Retinal pigment epithelial cell (primary cell): ENCODE results near the gene HLA-B.

Experiments used
- DNase-seq: peaks from one replicate; pipeline ENCODE4 v3.0.0-alpha.2; 2010; ENCODE audit warnings: low read depth
- H3K4me3 ChIP-seq: 2 replicates; pipeline ENCODE4 v1.5.1; 2011; ENCODE audit warnings: mild to moderate bottlenecking, low read length, control low read depth, moderate library complexity
- TF ChIP-seq, protein P1 (sequence below): conservative IDR thresholded peaks from 2 replicates; pipeline ENCODE4 v1.5.1; 2011; ENCODE audit warnings: low read depth, low read length, control low read depth, inconsistent platforms

HLA-B gene

DNA sequence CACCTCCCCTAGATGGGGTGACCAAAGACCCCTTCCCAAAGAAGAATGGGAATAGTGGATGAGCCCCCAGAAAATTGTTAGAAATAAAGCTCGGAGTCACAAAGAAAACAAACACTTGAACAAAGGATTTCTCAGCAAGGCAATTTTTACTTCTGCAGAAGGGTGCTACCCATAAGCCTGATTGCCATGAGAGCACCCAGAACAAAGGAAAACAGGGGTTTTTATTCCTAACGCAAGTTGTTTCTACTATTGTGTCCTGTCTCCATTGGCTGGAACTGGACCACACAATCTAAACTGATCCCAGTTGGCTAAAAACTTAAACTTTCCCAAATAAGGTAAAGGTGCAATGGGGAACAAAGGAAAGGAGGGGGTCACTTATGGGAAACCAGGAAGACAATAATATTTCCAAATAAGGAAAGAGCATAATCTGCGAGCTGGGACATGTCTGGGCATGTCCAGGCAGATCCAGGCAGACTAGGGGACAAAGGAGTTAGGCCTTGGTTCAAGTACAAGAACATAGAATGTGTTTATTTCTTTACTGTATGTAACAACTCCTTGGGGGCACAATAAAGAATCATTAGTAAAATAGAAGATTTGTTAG lies 20.0 kb downstream of the HLA-B start:
- no peak overlapping the region for H3K4me3 ChIP-seq
- DNase-seq, result no peak
- TF ChIP-seq, protein P1, sequence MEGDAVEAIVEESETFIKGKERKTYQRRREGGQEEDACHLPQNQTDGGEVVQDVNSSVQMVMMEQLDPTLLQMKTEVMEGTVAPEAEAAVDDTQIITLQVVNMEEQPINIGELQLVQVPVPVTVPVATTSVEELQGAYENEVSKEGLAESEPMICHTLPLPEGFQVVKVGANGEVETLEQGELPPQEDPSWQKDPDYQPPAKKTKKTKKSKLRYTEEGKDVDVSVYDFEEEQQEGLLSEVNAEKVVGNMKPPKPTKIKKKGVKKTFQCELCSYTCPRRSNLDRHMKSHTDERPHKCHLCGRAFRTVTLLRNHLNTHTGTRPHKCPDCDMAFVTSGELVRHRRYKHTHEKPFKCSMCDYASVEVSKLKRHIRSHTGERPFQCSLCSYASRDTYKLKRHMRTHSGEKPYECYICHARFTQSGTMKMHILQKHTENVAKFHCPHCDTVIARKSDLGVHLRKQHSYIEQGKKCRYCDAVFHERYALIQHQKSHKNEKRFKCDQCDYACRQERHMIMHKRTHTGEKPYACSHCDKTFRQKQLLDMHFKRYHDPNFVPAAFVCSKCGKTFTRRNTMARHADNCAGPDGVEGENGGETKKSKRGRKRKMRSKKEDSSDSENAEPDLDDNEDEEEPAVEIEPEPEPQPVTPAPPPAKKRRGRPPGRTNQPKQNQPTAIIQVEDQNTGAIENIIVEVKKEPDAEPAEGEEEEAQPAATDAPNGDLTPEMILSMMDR, result no peak

DNA sequence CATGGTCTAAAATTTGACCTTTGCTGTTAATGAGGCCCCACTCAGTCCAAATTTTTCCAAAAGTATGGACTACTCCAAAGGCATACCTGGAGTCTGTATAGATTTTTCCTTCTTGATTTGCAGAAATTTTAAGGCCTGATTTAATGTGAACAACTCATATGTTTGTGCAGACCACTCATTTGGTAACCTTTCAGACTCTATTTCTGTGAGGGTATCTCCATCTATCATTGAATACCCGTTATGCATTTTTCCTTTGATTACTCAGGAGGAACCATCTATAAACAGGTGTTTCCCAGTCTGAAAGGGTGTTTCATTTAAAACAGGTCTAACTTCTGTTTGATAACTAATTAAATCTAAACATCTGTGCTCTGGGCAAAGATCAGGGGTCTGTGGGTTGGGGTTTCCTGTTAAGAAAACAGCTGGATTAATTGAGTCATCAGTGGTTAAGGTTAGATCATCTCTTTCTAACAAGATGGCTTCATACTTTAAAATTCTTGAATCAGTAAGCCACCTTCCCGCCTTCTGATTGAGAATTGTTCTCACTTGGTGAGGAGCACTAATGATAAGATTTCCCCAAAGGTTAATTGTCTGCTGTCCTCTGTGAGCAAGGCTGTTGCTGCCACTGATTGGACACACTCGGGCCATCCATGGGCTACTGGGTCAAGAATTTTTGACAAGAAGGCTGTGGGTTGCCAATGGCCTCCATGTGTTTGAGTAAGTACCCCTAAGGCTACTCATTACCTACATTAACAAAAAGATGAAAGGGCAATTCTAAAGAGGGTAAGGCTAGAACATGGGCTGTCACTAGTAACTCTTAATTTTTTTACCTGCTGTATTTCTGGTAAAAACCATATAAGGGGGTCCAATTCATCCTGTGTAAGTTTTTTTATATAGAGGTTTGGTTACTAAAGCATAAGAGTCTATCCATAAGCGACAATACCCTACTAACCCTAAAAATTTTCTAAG lies 24.1 kb downstream of the HLA-B start:
- TF ChIP-seq, protein P1, result no peak
- no peak for DNase-seq
- no peak overlapping the region for H3K4me3 ChIP-seq

DNA sequence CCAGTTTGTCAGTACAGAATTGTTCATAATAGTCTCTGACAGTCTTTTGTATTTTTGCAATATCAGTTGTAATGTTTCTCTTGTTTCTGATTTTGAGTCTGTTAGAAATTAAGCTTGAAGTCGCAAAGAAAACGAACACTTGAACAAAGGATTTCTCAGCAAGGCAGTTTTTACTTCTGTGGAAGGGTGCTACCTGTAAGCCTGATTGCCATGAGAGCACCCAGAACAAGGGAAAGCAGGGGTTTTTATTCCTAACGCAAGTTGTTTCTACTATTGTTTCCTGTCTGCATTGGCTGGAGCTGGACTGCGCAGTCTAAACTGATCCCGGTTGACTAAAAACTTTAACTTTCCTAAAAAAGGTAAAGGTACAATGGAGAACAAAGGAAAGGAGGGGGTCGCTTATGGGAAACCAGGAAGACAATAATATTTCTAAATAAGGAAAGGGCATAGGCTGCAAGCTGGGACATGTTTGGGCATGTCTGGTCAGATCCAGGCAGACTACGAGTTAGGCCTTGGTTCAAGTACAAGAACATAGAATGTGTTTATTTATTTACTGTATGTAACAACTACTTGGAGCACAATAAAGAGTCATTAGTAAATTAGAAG lies 28.5 kb downstream of the HLA-B start:
- TF ChIP-seq, protein P1, result no peak
- DNase-seq, result no peak
- H3K4me3 ChIP-seq, result no peak overlapping the region

DNA sequence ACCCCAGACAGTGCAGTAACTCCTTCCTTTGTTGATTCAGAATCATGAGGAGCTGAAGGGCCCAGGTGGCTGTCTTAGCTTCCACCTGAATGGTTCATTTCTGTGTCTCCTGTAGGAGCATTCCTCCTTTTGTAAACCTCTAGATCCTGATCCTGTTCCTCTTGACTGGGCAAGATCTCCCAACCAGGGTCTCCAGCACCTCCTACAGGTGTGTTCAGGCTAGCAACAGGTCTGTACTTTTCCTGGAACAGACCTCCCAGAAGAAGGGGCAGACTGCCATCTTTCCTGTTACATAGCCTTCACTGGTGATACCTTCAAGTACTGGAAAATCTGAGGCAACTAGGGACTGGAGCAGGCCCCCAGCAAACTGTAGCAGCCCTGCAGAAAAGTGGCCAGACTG lies 35.2 kb downstream of the HLA-B start:
- no peak for DNase-seq
- H3K4me3 ChIP-seq, result no peak overlapping the region
- TF ChIP-seq, protein P1, result no peak

DNA sequence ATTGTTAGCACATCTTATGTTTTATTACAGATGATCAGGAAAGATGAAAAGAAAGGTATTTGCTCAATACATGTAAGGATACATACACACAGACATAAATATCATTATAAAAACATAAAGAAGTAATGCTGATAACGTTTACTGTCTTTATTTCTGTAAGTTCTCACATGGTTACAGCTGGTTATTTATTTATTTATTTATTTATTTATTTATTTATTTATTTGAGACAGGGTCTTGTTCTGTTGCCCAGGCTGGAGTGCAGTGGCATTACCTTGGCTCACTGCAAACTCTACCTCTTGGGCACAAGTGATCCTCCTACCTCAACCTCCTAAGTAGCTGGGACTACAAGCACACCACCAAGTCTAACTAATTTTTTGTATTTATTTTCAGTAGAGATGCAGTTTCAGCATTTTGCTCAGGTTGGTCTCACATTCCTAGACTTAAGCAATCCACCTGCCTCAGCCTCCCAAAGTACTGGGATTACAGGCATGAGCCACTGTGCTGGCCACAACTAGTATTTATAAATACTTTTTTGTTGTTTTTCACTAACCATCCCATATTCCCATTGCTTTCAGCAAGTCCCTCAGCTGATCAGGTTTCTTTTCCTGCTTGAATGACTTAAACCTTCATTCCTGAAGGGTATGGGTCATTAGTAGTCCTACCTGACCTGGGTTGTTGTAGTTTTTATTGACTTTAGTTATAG lies 35.8 kb downstream of the HLA-B start:
- DNase-seq, result no peak

DNA sequence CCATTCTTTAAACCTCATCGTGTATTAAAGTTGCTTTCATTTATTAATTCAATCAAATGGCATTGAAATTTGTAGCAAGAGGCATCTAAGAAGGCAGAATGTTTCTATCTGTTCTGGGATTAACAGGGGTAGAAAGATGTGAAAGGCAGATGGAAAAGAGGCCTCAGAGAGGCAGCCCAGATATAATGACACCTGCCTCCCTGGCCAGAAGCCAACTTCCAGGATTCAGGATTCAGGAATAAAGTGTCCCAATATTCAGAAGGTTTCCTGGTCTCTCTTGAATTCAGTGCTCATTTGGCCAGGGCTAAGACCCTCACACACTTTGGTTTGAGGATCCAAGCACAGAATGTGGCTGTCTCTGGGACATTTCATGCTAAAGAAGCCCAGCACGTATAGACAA lies 39.9 kb downstream of the HLA-B start:
- DNase-seq, result no peak
- TF ChIP-seq, protein P1, result no peak
- H3K4me3 ChIP-seq, result no peak overlapping the region

More for the DNA sequence above, 35.8 kb downstream of the HLA-B start:
- TF ChIP-seq, protein P1, result no peak
- no peak overlapping the region for H3K4me3 ChIP-seq
